Activated CD4-positive, alpha-beta T cell treated with anti-CD3 and anti-CD28 coated beads, Interleukin-2, amount 50 U/mL, for 24 hours (primary cell): ENCODE data around the gene LILRA6.
"Not testable (repeated sequence)": the region's sequence is repeated elsewhere in the genome, so short reads cannot be mapped to it uniquely, and the experiment has no call there.

Source experiments
- DNase-seq, 2 donors: peaks; one replicate each; pipeline ENCODE4 v3.0.0-alpha.2; 2020; ENCODE audit warnings: low read depth in 1 of 2, low spot score in 1 of 2

LILRA6 gene

GRCh38 chr19:54208784-54209057 is 33.9 kb downstream of the LILRA6 start:
- no peak for DNase-seq

- peak; percentile 37 to 41 for DNase-seq
Observed at GRCh38 chr19:54207983-54208783, 34.4 kb downstream of the LILRA6 start.

GRCh38 chr19:54207676-54207982 is 35.0 kb downstream of the LILRA6 start:
- no peak for DNase-seq

GRCh38 chr19:54207193-54207592 is 35.4 kb downstream of the LILRA6 start:
- DNase-seq = not testable (repeated sequence)

GRCh38 chr19:54206831-54207177 is 35.8 kb downstream of the LILRA6 start:
- no peak for DNase-seq

GRCh38 chr19:54206030-54206830 is 36.4 kb downstream of the LILRA6 start:
- no peak for DNase-seq

- DNase-seq = no peak
Observed at GRCh38 chr19:54204767-54205468, 37.7 kb downstream of the LILRA6 start.

- DNase-seq = no peak
Observed at GRCh38 chr19:54203151-54203611, 39.4 kb downstream of the LILRA6 start.

GRCh38 chr19:54201980-54202379 is 40.6 kb downstream of the LILRA6 start:
- no peak for DNase-seq

GRCh38 chr19:54201172-54201701 is 41.4 kb downstream of the LILRA6 start:
- no peak for DNase-seq

- no peak for DNase-seq
Observed at GRCh38 chr19:54199401-54199800, 43.2 kb downstream of the LILRA6 start.

GRCh38 chr19:54197121-54197520 is 45.5 kb downstream of the LILRA6 start:
- DNase-seq = no peak

- DNase-seq = no peak
Observed at GRCh38 chr19:54196536-54196935, 46.1 kb downstream of the LILRA6 start.

GRCh38 chr19:54194463-54194862 is 48.1 kb downstream of the LILRA6 start:
- DNase-seq = not testable (repeated sequence)

GRCh38 chr19:54193011-54193410 is 49.6 kb downstream of the LILRA6 start:
- DNase-seq = no peak

GRCh38 chr19:54191811-54192453 is 50.7 kb downstream of the LILRA6 start:
- DNase-seq = no peak

GRCh38 chr19:54191011-54191810 is 51.4 kb downstream of the LILRA6 start, which contains the start of gene TSEN34:
Gene TSEN34, plus strand, starts transcription at chr19:54191308. Its CDS starts 57 bp downstream, at chr19:54191365.
- peak in 1 of 2 donors; percentile 76 for DNase-seq

GRCh38 chr19:54190503-54191010 is 52.0 kb downstream of the LILRA6 start:
- DNase-seq = peak; percentile 99 to 100

- DNase-seq = peak; percentile 100
Observed at GRCh38 chr19:54189735-54190502, 52.7 kb downstream of the LILRA6 start.
